Stimulated activated CD4-positive, alpha-beta T cell treated with anti-CD3 and anti-CD28 coated beads, Interleukin-12 subunit alpha, Interleukin-12 subunit beta, amount 100 ng/mL, for 48 hours (primary cell): ENCODE data around the gene PRADC1.
"Not testable (repeated sequence)": the region's sequence is repeated elsewhere in the genome, so short reads cannot be mapped to it uniquely, and the experiment has no call there.

Experiments
- DNase-seq, 3 donors: peaks; one replicate each; pipeline ENCODE4 v3.0.0-alpha.2; 2020; ENCODE audit warnings: low read depth in 2 of 3, low spot score in 1 of 3

The PRADC1 gene

DNA sequence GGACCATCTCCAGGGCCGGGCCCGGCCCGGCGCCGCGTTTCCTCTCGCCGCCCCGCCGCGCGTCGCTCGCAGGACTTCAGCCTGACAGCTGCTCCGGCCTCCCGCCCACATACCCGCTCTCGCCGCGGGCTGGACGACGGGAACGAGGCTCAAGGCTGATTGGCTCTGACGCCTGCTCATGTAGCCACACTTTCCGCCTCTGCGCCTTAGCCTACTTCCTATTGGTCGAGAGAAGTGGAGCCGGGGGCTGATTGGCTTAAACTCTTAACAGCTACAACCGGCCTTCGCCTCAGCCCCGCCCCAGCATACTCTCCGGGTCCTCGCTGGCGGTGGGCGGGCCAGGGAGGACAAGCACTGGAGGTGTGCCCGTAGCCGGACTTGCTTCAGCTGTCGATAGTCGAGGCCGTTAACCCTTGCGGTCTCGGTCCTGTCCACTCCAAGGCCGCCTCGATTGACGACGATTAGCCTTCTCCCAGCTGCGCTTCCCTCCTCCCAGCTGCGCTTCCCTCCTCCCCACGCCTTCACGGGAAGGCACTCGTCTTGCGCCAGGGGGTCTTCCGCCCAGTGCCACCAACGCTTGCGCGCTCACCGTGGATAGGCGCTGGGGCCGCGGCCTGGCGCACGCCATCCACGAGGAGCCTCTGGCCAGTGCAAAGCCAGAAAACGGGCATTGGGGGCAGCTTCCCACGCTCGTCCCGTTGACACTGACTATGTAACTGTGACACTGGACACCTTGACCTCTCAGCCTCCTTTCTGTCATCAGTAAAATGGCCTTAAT lies at the start of gene PRADC1:
Gene PRADC1 (minus strand): TSS at position 86 of the 778 bp plus-strand sequence. CDS start 79 bp downstream, at position 7.
- peak; percentile 89 to 92 (median 89) for DNase-seq

DNA sequence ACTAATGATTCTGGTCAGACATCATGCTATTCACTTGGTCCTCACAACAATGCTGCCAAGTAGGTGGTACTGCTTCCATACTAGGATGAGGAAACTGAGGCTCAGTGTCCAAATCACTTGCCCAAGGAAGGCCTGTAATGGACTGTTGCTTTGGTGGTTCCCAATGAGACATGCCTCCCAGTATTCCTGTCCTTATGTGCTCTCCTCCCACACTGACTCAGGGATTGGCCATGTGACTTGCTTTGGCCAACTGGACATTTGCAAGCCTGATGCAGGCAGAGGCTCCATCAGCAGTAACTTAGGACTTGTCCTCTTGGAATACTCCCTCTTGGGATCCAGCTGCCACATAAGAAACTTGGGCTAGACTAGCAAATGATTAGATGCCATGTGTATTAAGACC lies 48.2 kb upstream of the PRADC1 start:
- DNase-seq, result no peak

DNA sequence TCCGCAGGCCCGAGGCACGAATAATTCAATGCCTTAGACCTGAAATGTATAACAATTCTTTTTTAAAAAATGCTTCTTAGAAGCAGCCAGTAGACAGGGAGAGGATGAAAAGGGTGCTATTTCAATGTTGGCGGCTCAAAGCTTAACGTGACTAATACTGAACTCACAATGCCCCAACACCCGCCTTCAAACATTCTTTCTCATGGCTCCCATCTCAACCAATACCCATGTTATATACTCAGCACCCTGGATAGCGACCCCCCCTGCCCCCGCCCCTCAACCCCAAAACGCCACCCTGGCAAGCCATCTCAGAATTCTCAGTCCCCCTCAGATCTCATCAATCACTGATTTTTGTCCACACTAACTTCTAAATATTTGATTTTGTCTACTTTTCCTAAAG lies 46.8 kb upstream of the PRADC1 start:
- DNase-seq, result no peak

DNA sequence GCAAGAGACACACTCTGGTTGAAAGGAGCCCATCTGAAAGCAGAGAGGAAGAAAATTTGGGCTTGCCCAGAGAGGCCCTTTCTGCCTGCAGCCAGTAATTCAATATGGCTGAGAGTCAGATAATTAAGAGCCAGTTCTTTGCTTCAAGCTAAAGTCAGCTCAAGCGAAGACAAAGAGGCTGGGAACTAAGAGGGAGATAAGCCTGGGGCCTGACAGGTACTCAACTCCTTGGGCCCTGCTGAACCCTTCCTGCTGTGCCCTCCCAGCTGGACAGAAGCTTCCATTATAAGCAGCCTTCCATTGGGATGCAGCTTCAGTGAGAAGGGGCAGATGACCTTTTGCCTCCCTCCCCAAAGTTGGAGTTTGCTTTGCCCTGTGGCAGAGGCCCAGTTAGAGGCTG lies 39.2 kb upstream of the PRADC1 start:
- DNase-seq, result no peak

DNA sequence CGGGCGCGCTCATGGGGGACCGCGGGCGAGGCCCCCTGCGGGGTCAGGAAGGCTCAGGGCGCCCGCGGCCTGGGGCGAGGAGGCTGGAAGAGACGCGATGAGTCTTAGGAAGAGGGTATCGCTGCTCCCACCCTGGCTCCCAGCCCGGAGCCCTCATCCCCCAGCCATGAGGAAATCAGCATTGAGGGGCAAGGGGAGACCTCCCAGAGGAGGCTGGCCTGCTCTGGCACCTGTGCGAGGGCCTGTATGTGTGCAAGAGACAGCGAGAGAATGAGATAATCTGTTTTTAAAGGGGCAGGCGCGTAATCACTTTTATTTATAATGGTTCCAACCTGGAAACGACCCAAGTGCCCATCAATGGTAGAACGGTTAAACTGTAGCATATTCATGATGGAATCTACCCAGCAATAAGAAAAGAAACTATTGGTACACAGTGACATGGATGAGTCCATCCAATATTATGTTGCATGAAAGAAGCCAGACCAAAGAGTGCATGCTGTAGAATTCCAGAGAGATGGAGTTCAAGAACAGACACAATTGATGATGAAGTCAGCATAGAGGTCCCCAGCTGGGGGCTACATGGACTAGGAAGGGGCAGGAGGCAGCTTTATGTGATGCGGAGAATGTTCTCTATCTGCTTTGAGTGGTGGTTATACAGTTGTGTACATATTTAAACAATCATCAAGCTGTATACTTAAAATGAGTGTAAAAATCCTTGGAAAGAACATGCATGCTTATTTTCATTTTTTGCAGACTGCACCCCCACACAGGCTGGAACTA lies 36.8 kb upstream of the PRADC1 start:
- no peak for DNase-seq

DNA sequence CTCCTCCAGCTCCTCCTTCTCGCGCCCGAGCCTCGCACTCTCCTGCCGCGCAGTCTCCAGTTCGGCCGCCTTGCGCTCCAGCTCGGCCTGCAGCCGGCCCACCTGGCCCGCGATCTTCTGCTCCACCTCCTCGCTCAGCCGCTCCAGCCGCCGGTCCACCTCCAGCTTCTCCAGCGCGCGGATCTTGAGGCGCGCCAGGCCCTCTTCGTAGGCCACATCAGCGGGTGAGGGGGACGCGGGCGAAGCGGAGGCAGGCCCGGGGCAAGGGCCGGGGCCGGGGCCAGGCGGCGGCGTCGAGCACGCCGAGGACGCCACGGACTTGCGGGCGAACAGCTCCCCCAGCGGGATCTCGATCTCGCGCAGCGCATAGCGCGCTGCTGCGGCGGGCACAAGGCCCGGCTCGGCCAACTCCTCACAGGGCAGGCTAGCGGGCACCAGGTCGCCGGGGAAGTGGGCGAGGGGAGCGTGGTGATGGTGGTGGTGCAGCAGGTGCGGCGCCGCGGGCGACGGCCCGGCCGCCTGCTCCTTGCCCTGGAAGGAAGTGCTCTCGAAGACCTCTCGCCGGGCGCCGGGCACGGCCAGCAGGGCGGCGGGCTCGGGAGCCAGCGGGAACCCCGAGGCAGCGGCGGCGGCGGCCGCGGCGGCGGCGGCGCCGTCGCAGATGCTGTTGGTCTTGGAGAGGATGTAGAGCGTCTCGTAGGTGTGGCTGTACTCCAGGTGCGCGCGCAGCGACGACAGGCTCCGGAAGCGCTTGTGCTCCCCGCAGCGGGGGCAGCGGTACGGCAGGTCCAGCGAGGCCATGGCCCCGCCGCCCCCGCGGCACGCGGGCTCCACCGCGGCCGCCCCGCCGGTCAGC lies 36.0 kb upstream of the PRADC1 start:
- peak in 2 of 3 donors; percentile 46 to 55 for DNase-seq

DNA sequence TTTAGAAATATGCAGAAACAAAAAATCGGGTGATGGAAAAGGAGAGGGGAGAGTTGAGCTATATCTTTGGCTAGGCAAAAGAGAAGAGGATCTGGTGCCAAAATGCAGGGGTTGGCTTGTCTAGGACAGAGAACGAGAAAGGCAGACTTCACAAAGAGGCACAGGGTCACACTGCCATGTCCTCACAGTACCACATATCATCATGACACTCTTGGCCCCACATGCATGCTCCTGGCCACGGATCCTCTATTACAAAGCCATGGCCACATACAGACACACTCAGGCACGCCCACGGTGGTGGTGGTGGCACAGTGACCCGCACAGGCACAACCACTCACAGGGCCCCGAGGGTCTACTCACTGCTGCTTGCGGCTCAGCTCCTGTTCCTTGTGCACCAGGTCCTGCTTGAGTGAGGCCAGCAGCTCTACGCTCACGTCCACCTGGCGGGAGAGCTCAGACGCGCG lies 35.4 kb upstream of the PRADC1 start:
- no peak for DNase-seq

DNA sequence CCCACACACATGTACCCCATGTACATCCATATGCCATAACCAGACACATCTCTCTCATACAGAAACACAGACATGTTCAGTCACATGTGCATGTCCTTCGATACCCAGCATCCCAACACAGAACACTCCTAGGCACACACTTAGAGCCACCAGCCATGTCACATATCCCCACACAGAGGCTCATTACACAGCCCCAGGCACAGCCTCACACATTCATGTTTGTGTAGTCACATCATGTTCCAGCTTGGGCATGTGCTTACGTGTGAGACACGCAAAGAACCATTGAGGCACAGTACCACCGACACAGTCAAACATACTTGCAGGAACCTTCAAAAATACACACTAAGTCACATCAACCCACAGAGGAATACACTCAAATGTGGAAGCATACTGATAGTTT lies 34.0 kb upstream of the PRADC1 start:
- DNase-seq, result no peak

DNA sequence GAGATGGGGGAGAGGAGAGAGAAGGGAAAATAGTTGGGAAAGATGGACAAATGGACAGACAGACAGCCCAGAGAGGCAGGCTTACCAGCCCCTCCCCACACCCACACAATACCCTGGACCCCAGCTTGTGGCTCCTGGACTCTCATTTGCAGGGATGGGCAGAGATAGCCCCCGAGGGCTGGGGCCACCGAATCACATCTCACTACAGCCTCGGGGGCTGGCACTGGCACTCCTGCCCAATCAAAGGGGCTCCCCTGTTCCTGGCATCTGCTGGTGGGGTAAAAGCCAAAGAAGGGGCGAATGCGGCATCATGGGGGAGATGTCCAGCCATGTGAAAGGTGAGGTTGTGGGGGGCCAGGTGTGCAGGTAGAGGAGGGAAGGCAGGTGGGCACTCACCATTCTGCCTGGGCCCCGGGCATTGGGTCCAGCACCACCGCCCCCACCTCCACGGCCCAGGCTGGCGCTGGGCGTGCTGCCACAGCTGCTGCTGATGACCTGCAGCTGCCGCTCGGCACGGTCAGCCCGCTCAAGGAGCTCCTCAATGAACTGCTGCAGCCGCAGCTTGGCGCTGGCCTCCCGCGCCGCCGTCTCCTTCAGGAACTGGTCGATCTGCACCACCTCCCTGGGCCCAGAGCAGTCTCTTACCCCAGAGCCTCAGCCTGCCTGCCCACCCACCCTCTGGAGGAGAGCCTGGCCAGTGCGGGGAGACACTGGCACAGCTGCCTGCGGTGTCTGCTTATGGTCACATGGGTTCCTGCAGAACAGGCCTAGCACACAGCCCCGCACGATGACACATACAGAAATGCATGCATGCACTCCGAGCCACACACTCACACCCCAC lies 33.2 kb upstream of the PRADC1 start:
- no peak for DNase-seq

DNA sequence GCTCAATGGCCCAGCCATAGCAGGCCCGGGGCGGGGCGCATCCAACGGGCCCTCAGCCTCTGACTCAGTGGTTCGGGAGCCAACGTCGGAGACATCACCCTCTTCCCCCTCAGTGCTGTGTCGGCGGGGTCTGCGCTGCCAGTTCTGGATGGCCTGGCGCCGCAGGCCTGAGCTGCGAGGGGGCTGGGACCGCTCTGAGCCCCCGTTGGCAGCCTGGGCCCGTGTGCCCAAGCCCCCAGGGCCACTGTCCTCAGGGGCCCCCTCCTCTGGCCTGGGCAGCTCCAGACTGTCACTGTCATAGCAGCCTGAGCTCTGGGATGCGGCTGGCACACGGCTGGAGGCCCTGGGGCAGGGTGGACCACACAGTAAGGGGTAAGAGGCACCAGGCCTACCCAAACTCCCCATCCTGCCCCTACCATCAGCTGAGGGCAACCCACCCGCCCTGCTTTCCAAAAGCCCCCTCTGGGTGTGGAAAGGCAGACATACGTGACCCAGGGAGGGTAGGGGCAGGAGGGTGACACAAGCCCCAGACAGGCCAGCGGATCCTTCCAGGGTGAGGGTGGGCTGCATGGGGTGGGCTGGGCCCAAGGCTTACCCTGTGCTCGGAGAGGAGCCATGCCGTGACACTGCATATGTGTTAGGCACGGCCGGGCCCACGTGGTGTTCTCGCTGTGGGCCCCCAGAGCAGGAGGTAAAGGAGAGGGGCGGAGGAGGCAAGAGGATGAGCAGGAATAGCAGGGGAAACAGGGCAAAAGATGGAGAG lies 32.4 kb upstream of the PRADC1 start:
- no peak for DNase-seq

DNA sequence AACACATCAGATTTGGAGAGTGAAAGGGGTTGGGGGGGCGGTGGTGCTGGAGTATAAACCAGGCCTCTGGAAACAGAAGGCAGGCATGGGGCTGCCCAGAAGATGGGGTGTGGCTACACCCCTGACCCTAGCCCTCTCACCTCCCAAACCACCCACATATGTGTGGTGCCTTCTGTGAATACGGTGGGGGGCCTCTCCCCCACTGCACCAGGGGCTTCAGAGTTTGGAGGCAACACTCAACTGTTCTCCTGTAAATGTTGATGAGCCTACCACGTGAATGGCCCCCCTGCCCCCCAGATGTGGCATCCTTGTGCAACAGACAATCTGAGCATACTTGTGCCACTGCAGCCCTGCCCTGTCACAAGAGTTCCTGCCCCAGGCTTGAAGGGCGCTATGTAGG lies 31.7 kb upstream of the PRADC1 start:
- no peak for DNase-seq

DNA sequence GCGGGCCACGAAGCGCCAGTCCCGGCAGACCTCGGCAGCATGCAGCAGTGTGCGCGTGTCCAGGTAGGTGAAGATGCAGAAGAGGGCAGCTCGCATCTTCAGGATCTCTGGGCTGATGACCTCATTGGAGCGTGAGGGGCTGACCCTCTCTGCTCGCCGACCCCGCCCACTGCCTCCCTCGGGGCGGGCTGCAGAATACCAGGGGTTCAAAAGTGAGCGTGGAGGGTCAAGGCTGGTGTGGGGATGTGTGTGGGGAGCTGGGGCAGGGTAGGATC lies 31.2 kb upstream of the PRADC1 start:
- DNase-seq, result no peak

DNA sequence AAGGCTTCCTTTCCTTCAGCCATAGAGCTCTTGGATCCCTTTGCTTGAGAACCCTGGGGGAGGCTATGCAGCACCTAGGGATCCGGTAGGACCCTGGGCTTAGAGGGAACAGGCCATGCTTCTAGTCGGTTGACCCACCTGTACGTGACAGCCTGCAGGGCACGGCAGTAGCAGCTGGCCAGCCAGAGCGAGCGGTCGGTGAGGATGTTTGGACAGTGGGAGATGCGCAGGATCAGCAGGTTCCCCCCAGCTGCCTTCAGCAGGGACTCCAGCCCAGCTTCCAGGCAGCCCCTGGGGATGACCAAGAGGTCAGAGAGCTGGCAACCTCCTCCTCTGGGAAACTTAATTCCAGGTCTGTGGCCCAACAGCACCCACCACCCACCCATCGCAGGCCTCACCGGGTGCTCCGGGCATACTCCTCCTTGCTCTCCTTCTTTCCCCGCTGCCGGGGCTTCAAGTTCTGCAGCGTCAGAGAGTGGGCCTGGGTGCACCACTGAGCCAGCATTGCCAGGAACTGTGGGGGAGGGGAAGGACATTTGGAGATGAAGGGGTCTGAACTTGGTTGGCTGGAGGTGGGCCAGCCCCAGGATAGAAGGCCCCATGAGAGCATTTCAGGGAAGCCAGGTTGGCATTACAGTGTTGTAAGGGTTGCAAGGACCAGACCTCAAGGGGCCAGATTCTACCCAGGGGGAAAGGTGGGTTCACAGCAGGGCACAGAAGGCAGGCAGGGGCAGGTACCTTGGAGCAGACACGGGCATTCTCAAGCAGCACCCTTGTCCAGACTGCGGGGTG lies 30.7 kb upstream of the PRADC1 start:
- no peak for DNase-seq

DNA sequence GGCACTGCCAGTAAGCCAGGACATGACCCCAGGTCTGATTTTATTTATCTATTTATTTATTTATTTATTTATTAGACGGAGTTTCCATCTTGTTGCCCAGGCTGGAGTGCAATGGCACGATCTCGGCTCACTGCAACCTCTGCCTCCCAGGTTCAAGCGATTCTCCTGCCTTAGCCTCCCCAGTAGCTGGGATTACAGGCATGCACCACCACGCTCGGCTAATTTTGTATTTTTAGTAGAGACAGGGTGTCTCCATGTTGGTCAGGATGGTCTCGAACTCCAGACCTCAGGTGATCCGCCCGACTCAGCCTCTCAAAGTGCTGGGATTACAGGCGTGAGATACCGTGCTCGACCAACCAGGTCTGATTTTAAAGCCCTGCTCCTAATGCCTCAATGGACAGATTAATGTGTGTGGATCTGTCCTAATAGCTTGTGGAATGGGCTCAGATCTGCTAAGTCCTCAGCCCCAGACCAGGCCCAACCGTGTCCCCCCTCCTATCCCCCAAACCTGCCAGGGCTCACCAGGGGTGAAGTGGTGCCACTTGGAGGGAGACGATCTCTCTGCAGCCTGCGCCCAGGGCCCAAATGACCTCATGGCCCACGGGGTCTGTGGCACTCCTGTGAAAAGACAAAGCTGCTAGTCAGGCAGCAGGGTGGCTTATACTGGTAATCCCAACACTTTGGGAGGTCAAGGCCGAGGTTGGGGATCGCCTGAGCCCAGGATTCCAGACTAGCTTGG lies 29.8 kb upstream of the PRADC1 start:
- not testable (repeated sequence) for DNase-seq

DNA sequence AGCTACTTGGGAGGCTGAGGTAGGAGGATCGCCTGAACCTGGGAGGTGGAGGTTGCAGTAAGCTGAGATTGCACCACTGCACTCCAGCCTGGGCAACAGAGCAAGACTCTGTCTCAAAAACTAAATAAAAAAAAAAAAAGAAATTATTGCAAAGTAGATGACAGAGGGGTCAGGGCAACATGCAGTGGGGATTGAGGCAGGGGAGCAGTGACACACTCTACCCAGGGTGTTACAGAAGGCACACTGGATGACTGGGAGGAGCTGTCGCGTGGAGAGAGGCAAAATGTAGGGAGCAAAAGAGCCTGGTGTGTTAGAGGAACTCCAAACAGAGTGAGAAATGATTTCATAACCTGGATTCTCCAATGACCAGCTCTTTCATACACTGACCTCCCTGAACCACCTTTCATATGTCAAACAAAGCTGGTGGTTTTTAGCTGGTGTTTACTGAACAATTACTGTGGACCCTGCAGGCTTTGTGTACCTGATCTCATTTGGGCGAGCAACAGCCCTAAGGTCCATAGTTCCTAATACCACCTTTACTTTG lies 29.1 kb upstream of the PRADC1 start:
- DNase-seq, result no peak

DNA sequence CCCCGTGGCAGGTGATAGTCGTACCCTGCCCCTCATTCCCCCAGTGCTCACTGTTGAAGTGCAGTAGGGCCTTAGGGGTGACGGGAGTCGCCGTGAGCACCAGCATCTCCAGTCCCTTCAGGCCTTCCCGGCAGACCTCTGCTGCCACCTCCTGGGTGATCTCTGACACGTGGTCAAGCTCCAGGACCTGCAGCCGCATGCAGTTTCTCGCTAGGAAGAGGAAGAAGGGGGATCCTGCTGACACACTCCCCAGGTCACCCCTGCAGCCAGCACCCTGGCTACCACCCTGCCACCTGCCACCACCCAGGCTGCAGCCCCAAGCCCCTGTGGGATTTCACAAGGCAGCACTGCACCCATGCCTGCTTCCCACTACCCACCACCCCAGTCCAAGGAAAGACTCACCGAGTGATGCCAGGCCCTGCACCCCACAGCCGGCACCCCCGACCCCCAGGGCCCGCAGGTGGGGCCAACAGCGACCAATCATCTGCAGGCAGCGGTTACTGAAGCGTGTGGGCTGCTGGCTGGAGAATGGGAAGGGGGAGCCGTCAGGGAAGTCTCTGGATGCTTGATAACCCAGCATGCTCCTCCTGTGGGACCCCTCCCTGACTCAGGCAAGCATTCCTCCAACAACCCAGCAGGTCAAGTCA lies 27.4 kb upstream of the PRADC1 start:
- DNase-seq, result no peak

DNA sequence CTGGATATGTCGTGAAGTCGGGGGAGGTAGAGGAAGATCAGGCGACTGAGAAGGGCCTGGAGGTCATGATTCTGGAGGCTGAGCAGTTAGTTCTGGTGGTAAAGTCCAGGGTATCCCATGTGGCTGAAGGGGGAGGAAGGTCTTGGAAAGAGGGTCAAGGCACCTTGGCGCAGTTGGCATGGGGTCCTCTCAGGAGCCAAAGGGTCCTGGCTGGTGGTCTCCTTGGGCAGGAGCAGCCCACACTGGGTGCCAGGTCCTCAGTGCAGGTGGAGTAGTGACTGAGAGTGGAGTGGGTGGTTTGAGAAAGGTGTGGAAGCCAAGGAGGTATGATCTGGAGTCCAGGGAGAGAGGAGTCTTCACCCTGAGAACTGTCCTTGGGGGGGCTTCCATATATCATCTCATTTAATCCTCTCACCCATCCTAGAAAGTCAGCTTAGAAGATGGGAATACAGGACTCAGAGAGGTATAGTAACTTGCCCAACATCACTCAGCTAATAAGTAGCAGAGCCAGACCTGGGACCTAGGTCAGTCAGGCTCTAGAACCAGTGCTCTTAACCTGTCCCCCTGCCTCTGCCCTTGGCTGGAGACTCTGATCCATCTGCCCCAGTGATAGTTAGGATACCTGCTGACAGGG lies 26.8 kb upstream of the PRADC1 start:
- DNase-seq, result no peak
